IMR-90 (cell line): ENCODE results near the gene RGS10. TPM values are rescaled to one million over a fixed set of nuclear protein-coding genes. Genes with fewer than 3 reads are reported as not detected.

Experiments used
- ATAC-seq: fragments of 200-7000 bp; cut with Tn5 transposase; 2 replicates; pipeline ENCODE4 v1.9.1; 2020; ENCODE audit warnings: low read depth, mild to moderate bottlenecking, moderate library complexity
- BruUV-seq: library from RNA; stranded (reverse); fragments of 400-500 nt; replicated peaks from 2 replicates; lab custom pipeline; 2021; lab: Mats Ljungman, UMichigan
- CTCF ChIA-PET: fragments of 300-600 bp; formaldehyde crosslinking; extraction: SDS; loops from one replicate; lab custom pipeline; 2021; ENCODE audit warnings: antibody characterized with exemption; lab: Yijun Ruan, JAX
- POLR2A ChIA-PET: fragments of 300-600 bp; sonication (Branson Sonifier 250); formaldehyde crosslinking; loops from one replicate; lab custom pipeline; 2022; ENCODE audit warnings: antibody characterized with exemption; ENCODE audit not compliant: unreplicated experiment; lab: Charles Lee
- DNase-seq: peaks from one replicate; pipeline ENCODE4 v3.0.0; 2013
- H2AFZ ChIP-seq: replicated peaks from 2 replicates; pipeline ENCODE3; 2013; ENCODE audit warnings: low read length, mild to moderate bottlenecking; ENCODE audit not compliant: poor library complexity
- H2AK5ac ChIP-seq: 2 replicates; pipeline ENCODE4 v1.6.1; 2013; ENCODE audit warnings: low read depth, low read length, inconsistent platforms
- H2AK9ac ChIP-seq: replicated peaks from 2 replicates; pipeline ENCODE3; 2013; ENCODE audit warnings: mild to moderate bottlenecking, low read depth, low read length, moderate library complexity; ENCODE audit not compliant: poor library complexity
- H2BK120ac ChIP-seq: 2 replicates; pipeline ENCODE4 v1.6.1; 2013; ENCODE audit warnings: low read depth, low read length, inconsistent platforms
- H2BK15ac ChIP-seq: 3 replicates; pipeline ENCODE4 v1.6.1; 2013; ENCODE audit warnings: low read depth, low read length, inconsistent platforms
- H2BK20ac ChIP-seq: 2 replicates; pipeline ENCODE4 v1.6.1; 2013; ENCODE audit warnings: low read depth, mild to moderate bottlenecking, inconsistent platforms, low read length, moderate library complexity
- H2BK5ac ChIP-seq: 2 replicates; pipeline ENCODE4 v1.6.1; 2013; ENCODE audit warnings: mild to moderate bottlenecking, low read depth, low read length, inconsistent platforms; ENCODE audit not compliant: poor library complexity, severe bottlenecking
- H3K14ac ChIP-seq: replicated peaks from 2 replicates; pipeline ENCODE4 v1.6.1; 2013; ENCODE audit warnings: low read depth, low read length, inconsistent platforms
- H3K18ac ChIP-seq: 2 replicates; pipeline ENCODE4 v1.6.1; 2013; ENCODE audit warnings: low read depth, low read length, control low read depth
- H3K23ac ChIP-seq: 2 replicates; pipeline ENCODE4 v1.6.1; 2013; ENCODE audit warnings: low read depth, low read length, inconsistent platforms
- H3K27ac ChIP-seq: 2 replicates; pipeline ENCODE4 v1.5.1; 2013; ENCODE audit warnings: mild to moderate bottlenecking, control low read depth, low read length; ENCODE audit not compliant: insufficient read depth
- H3K27me3 ChIP-seq: 2 replicates; pipeline ENCODE4 v1.6.1; 2013; ENCODE audit warnings: low read length; ENCODE audit not compliant: control insufficient read depth, insufficient read depth
- H3K36me3 ChIP-seq: 2 replicates; pipeline ENCODE4 v1.6.1; 2013; ENCODE audit warnings: low read length, mixed read lengths; ENCODE audit not compliant: control insufficient read depth, insufficient read depth
- H3K4ac ChIP-seq: 2 replicates; pipeline ENCODE4 v1.6.1; 2013; ENCODE audit warnings: low read depth, low read length, inconsistent platforms
- H3K4me1 ChIP-seq: 2 replicates; pipeline ENCODE4 v1.6.1; 2013; ENCODE audit warnings: low read length, mixed read lengths; ENCODE audit not compliant: control insufficient read depth, insufficient read depth
- H3K4me2 ChIP-seq: 2 replicates; pipeline ENCODE4 v1.6.1; 2013; ENCODE audit warnings: low read depth, mild to moderate bottlenecking, control low read depth, low read length, moderate library complexity
- H3K4me3 ChIP-seq: 2 replicates; pipeline ENCODE4 v1.5.1; 2013; ENCODE audit warnings: low read depth, mild to moderate bottlenecking, control low read depth, low read length, moderate library complexity; ENCODE audit not compliant: insufficient read depth
- H3K56ac ChIP-seq: 2 replicates; pipeline ENCODE4 v1.6.1; 2013; ENCODE audit warnings: low read length, inconsistent platforms; ENCODE audit not compliant: insufficient read depth; ENCODE audit errors: extremely low read depth
- H3K79me1 ChIP-seq, 2 experiments: 2 replicates each; pipeline ENCODE4 v1.6.1; 2013; ENCODE audit warnings: low read length in 2 of 2, inconsistent platforms in 1 of 2, low read depth in 1 of 2
- H3K9ac ChIP-seq: 2 replicates; pipeline ENCODE4 v1.6.1; 2013; ENCODE audit warnings: low read depth, low read length, control low read depth
- H3K9me1 ChIP-seq: 2 replicates; pipeline ENCODE4 v1.6.1; 2013; ENCODE audit warnings: low read length, inconsistent platforms; ENCODE audit not compliant: insufficient read depth
- H3K9me3 ChIP-seq: 2 replicates; pipeline ENCODE4 v1.6.1; 2013; ENCODE audit warnings: low read length; ENCODE audit not compliant: control insufficient read depth, insufficient read depth
- H4K20me1 ChIP-seq: 2 replicates; pipeline ENCODE4 v1.6.1; 2013; ENCODE audit warnings: low read length, inconsistent platforms; ENCODE audit not compliant: insufficient read depth
- H4K5ac ChIP-seq: 2 replicates; pipeline ENCODE4 v1.6.1; 2013; ENCODE audit warnings: mild to moderate bottlenecking, low read depth, low read length, control low read depth
- H4K8ac ChIP-seq, 2 experiments: 2 replicates each; pipeline ENCODE4 v1.6.1; 2013; ENCODE audit warnings: low read depth in 2 of 2, low read length in 2 of 2, control low read depth in 1 of 2, inconsistent platforms in 1 of 2
- H4K91ac ChIP-seq: 2 replicates; pipeline ENCODE4 v1.6.1; 2013; ENCODE audit warnings: low read depth, low read length, inconsistent platforms; ENCODE audit not compliant: insufficient read depth
- BHLHE40 ChIP-seq: fragments of 150-350 bp; IDR thresholded peaks from 2 replicates; pipeline ENCODE4 v1.6.1; 2016; ENCODE audit warnings: mild to moderate bottlenecking, low read depth, low read length
- CEBPB ChIP-seq: IDR thresholded peaks from 2 replicates; pipeline ENCODE4 v1.6.1; 2012; ENCODE audit warnings: low read depth, low read length, improper control_type of control experiment
- CHD1 ChIP-seq: IDR thresholded peaks from 2 replicates; pipeline ENCODE4 v1.6.1; 2012; ENCODE audit warnings: low read depth, low read length, improper control_type of control experiment
- CTCF ChIP-seq: conservative IDR thresholded peaks from 2 replicates; pipeline ENCODE4 v1.5.1; 2012; ENCODE audit warnings: mild to moderate bottlenecking, low read depth, low read length, improper control_type of control experiment
- ELK1 ChIP-seq: fragments of 150-350 bp; IDR thresholded peaks from 2 replicates; pipeline ENCODE4 v1.6.1; 2016; ENCODE audit warnings: low read depth, mild to moderate bottlenecking, low read length, moderate library complexity, borderline replicate concordance
- FOS ChIP-seq: fragments of 150-350 bp; IDR thresholded peaks from 2 replicates; pipeline ENCODE4 v1.6.1; 2016; ENCODE audit warnings: low read depth, low read length
- MAZ ChIP-seq: IDR thresholded peaks from 2 replicates; pipeline ENCODE4 v1.6.1; 2012; ENCODE audit warnings: low read depth, mild to moderate bottlenecking, low read length, improper control_type of control experiment, moderate library complexity, borderline replicate concordance
- NFE2L2 ChIP-seq: fragments of 150-350 bp; IDR thresholded peaks from 2 replicates; pipeline ENCODE4 v1.6.1; 2016; ENCODE audit warnings: low read depth, mild to moderate bottlenecking, low read length
- USF2 ChIP-seq: fragments of 150-350 bp; IDR thresholded peaks from 2 replicates; pipeline ENCODE4 v1.6.1; 2017; ENCODE audit warnings: mild to moderate bottlenecking, antibody characterized with exemption, low read length, low read depth
- whole genome bisulfite sequencing, 2 experiments: methylation state at CpG; one replicate each; pipeline versions ENCODE4 v1.1.5 to v1.1.7; 2013; ENCODE audit warnings: missing lambda C conversion rate in 2 of 2; ENCODE audit not compliant: insufficient read length in 1 of 2; ENCODE audit errors: extremely low coverage in 2 of 2; 5-methylcytosine and 5-hydroxymethylcytosine counted together
- dilution Hi-C: fragments of 300-500 bp; cut with HindIII; formaldehyde crosslinking; loops from one replicate; pipeline ENCODE4 v1.14.3; 2018; ENCODE audit warnings: low sequenced_read_pairs; ENCODE audit not compliant: unreplicated experiment
- in situ Hi-C: fragments of 300-500 bp; cut with MboI; formaldehyde crosslinking; loops from 3 replicates; pipeline ENCODE4 v1.14.3; 2019; ENCODE audit warnings: low sequenced_read_pairs, inconsistent platforms, mixed read lengths
- intact Hi-C: fragments of 100-400 bp; cut with micrococcal nuclease; formaldehyde crosslinking; loops from 2 replicates; pipeline ENCODE4 v1.10.0; 2022
- polyA plus RNA-seq, 3 experiments: library from polyadenylated mRNA; depleted of rRNA; stranded (reverse); fragments of >200 nt; gene quantifications; 2 replicates each; pipeline ENCODE4 v1.2.3, GENCODE V29; 2012; ENCODE audit warnings: low replicate concordance in 1 of 3
- total RNA-seq: library from RNA; depleted of rRNA; stranded (reverse); fragments of >200 nt; gene quantifications from 2 replicates; pipeline ENCODE4 v1.2.3, GENCODE V29; 2012

The RGS10 gene
- total and polyA plus RNA-seq, 2 of the 4 experiments (the other 2 are of a cell fraction), result 35.3 to 89.7 TPM

GRCh38 chr10:119456435-119456810 lies 86.1 kb downstream of the RGS10 start (continued):
- TF ChIP-seq ELK1 (no peak), FOS (no peak), CHD1 (no peak)

- ChIA-PET POLR2A (interaction anchor here (0.6 kb wide), 1 partner anchor 115 kb away, joined by 3 read pairs; no protein-coding TSS in a partner anchor), CTCF (no interaction called here)
- Histone ChIP-seq H4K91ac (no peak overlapping the region), H3K27ac (no peak overlapping the region), H4K8ac (no peak overlapping the region), H3K18ac (no peak overlapping the region), H3K4me3 (no peak overlapping the region), H4K20me1 (no peaks in the 10 kb centered on the region), H3K9ac (no peak overlapping the region), H2BK120ac (no peak overlapping the region), H3K56ac (no peak overlapping the region), H2BK5ac (no peak overlapping the region), H3K9me1 (no peaks in the 10 kb centered on the region), H2AFZ (no peak overlapping the region), H4K5ac (no peak overlapping the region), H3K79me1 (no peaks in the 10 kb centered on the region), H3K23ac (no peak overlapping the region), H2BK20ac (no peak overlapping the region), H3K27me3 (no peaks in the 10 kb centered on the region), H2AK9ac (no peak overlapping the region), H2AK5ac (no peak overlapping the region), H3K4ac (no peak overlapping the region), H3K9me3 (no peaks in the 10 kb centered on the region), H3K4me2 (no peak overlapping the region), H3K36me3 (peaks cover 74% of the 10 kb centered on the region), H3K14ac (no peak overlapping the region), H2BK15ac (no peak overlapping the region), H3K4me1 (no peaks in the 10 kb centered on the region)
- BruUV-seq, result no TSS peak
- dilution Hi-C loops, result no loop called here
- in situ Hi-C loops, result no loop called here
- ATAC-seq, result no peak
- DNase-seq, result no peak
- WGBS, 2 experiments, result 100% methylated on average over 2 of the region's 23 CpGs; no CpG with 5 or more reads in 1 of the 2 experiments
- intact Hi-C loops, result no loop called here
- TF ChIP-seq FOS (no peak), MAZ (no peak), NFE2L2 (no peak), BHLHE40 (no peak), CEBPB (no peak), USF2 (no peak), CTCF (no peak), CHD1 (no peak), ELK1 (no peak)
Observed at GRCh38 chr10:119455609-119456434, 86.7 kb downstream of the RGS10 start.
